Activated naive CD4-positive, alpha-beta T cell treated with anti-CD3 and anti-CD28 coated beads, Interleukin-2, amount 50 U/mL, for 24 hours (primary cell): ENCODE results near the gene STARD8.

Source experiments
- H3K27ac Mint-ChIP-seq: one replicate; pipeline ENCODE4 v1.8.0; 2021; ENCODE audit warnings: mild to moderate bottlenecking, mixed read lengths
- H3K27me3 Mint-ChIP-seq: one replicate; pipeline ENCODE4 v1.8.0; 2021; ENCODE audit warnings: mixed read lengths
- H3K36me3 Mint-ChIP-seq: one replicate; pipeline ENCODE4 v1.8.0; 2021; ENCODE audit warnings: mixed read lengths
- H3K4me1 Mint-ChIP-seq: one replicate; pipeline ENCODE4 v1.8.0; 2021; ENCODE audit warnings: mixed read lengths
- H3K4me3 Mint-ChIP-seq: one replicate; pipeline ENCODE4 v1.8.0; 2021; ENCODE audit warnings: mild to moderate bottlenecking, mixed read lengths
- H3K9me3 Mint-ChIP-seq: one replicate; pipeline ENCODE4 v1.8.0; 2021; ENCODE audit warnings: mixed read lengths

The STARD8 gene

DNA sequence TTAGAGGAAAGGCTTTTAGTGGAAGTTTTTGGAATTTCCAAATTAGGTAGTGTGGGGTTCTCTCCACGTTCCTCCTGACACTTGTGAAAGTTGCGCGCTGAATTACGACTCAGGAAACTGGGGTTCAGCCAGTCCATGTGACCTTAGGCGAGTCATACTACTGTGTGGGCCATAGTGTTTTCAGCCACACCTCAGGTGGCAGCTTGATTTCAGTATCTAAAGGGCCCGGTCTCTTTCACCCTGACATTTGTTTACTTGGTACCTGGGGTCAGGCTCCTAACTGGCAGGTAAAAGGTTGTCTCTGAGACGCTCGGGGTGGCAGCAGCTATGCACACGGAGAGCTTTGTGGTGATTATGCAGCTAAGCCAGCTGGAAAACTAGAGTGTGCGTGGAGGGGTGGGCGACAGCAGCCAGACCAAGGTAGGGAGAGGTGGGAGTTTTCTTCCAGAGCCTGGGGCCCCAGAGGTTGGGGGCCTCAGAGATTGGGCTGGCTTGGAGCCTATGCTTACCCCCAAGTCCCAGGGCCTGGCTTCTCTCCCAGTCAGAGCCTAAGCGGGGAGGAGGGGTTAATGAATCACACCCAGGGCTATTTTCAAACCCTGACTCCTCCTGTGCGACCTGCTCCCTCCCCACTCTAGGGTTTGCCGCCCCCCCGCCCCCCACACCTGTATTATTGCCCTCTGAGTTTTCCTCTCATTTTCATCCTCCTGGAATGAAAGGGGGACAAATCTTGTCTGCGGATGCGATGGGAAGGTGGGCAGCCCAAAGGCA, 47.2 kb downstream of the STARD8 start:
- Mint-ChIP-seq H3K27ac (no peak overlapping the region), H3K9me3 (no peaks in the 10 kb centered on the region)

DNA sequence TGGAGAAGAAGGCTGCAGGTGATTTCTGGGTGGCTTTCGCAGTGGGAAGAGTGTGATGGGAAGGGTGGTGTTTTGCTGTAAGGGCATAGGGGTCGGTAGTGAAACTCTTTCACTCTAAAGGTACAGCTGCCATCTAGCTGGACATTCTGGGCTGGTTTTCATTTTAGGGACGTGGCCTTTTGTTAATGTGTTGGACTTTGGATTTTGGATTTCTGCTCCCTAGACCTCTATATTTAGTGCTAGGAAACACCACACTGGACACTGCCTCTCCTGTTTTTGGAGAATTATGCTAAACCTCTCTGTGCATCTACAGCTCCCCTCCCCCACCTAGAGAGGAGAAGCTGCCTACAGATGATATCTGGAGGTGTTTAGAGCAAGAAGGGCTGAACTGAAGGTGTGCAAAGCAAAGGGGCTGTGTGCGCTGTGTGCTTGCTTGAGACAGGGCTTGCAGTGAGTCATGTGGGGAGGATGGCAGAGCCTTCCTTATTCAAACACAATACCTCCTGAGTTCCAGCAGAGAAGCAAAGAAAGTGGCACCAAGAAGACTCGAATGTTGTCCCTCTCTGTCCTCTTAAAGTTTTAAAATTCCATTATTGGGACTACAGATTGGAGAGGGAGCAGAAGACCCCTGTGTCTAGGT, 47.9 kb downstream of the STARD8 start:
- peaks cover 2% of the 10 kb centered on the region for H3K27me3 Mint-ChIP-seq
- no peaks in the 10 kb centered on the region for H3K4me1 Mint-ChIP-seq
- H3K9me3 Mint-ChIP-seq, result no peaks in the 10 kb centered on the region
- no peak overlapping the region for H3K27ac Mint-ChIP-seq
- H3K4me3 Mint-ChIP-seq, result no peak overlapping the region
- H3K36me3 Mint-ChIP-seq, result no peaks in the 10 kb centered on the region

More for the DNA sequence above, 47.2 kb downstream of the STARD8 start:
- peak overlapping the region; percentile 36 for H3K4me3 Mint-ChIP-seq
- no peaks in the 10 kb centered on the region for H3K36me3 Mint-ChIP-seq
- no peaks in the 10 kb centered on the region for H3K4me1 Mint-ChIP-seq
- H3K27me3 Mint-ChIP-seq, result peaks cover 4% of the 10 kb centered on the region

DNA sequence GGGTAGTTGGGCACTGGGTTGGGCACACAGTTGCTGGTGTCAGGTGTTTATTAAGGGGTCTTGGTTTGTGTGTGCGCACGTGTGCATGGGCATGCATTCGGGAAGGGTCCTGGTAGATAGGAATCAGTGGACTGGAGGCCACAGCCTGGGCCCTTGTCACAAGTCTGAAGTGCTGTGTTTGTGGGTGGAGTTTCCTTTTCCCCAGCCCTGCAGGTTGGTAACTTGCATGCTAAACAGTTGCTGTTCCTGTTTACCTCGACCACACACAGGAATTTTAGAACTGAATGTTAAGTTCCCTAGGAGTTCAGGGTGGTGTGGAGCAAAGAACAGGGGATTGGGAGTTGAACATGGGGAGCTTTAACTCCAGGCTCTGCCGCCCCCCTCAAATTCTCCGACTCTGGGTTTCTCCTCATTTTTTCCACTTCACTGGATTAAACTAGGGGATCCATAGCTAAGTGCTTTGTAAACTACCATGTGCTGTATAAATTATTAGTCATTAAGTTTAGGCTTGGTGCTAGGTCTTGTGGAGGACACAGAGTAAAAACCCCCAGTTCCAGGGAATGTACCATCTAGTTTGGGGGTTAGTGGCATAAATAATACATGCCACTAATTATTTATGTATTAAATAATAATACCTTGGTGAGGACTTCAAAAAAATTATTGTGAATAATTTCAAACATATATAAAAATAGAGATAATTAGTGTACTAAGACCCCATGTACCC, 49.0 kb downstream of the STARD8 start:
- Mint-ChIP-seq H3K27me3 (peaks cover 2% of the 10 kb centered on the region), H3K4me1 (no peaks in the 10 kb centered on the region), H3K9me3 (no peaks in the 10 kb centered on the region), H3K27ac (no peak overlapping the region), H3K36me3 (no peaks in the 10 kb centered on the region), H3K4me3 (no peak overlapping the region)

DNA sequence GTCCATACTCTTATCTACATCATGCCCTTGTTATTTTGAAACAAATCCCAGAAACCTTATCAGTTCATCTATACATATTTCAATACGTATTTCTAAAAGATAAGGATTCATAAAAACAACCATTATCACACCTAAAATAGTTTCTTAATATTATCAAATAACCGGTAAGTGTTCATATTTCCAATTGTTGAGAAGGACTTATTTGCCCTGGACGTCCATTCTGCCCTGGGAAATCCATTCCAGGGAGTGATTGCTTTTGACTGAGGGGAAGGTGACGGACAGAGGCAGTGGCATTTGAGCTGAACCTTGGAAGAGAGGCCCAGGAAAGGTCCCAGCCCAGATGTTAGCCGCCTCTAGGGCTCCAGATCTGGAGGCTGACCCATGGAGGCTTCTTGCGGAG, 49.6 kb downstream of the STARD8 start:
- H3K9me3 Mint-ChIP-seq, result no peaks in the 10 kb centered on the region
- no peak overlapping the region for H3K27ac Mint-ChIP-seq
- no peaks in the 10 kb centered on the region for H3K36me3 Mint-ChIP-seq
- no peaks in the 10 kb centered on the region for H3K4me1 Mint-ChIP-seq
- H3K27me3 Mint-ChIP-seq, result peaks cover 2% of the 10 kb centered on the region
- no peak overlapping the region for H3K4me3 Mint-ChIP-seq

DNA sequence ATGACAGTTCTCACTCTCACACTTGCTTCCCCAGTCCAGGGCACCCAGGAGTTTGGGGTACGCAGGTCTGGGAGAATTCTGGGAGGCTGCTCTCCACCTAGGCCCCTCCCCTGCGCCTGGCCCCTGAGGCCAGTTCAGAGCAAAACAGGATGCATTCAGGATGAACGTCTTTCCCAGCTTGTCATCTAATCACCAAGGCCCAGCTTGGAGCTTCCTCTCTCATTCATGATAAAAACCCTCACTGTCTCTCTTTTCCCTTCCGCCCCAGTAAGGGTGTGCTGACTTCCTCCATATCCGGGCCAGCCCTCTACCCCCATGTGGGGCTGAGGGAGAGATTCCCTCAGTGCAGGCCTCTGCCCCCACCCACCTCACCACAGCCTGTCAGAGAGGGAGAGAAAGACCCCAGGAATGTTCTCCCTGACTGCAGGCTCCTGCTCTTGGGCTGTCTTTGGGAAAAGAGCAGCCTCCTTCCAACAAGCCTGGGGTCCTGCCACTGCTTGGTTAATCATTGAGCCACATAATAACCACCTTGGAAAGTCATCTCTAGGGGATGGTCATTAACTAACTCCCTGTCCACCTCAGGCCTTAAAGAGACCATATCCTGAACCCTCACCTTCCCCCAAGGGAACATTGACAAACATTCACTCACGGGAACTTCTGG, 50.1 kb downstream of the STARD8 start:
- H3K9me3 Mint-ChIP-seq, result no peaks in the 10 kb centered on the region
- H3K36me3 Mint-ChIP-seq, result no peaks in the 10 kb centered on the region
- no peak overlapping the region for H3K4me3 Mint-ChIP-seq
- peaks cover 2% of the 10 kb centered on the region for H3K27me3 Mint-ChIP-seq
- H3K27ac Mint-ChIP-seq, result no peak overlapping the region
- no peaks in the 10 kb centered on the region for H3K4me1 Mint-ChIP-seq

DNA sequence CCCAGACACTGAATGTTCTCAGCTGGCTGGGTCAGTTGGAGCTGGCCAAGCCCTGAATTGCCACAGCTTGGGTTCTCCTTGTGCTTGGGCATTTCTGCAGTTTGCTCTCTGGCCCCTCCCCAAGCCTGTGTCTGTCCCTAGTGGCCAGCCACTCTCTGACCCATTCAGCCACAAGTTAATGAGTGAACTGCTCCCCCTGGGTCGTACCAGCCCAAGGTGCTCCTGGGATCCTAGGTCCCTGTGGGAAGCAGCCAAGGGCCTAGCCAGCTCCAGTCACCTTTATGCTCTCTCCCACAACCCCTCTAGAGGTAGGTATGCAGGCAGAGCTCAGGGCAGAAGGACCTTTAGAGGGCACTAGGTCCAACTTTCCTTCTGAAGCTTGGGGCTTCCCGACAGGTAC, 51.5 kb downstream of the STARD8 start:
- peaks cover 2% of the 10 kb centered on the region for H3K27me3 Mint-ChIP-seq
- no peaks in the 10 kb centered on the region for H3K4me1 Mint-ChIP-seq
- H3K36me3 Mint-ChIP-seq, result no peaks in the 10 kb centered on the region
- H3K4me3 Mint-ChIP-seq, result no peak overlapping the region
- H3K9me3 Mint-ChIP-seq, result no peaks in the 10 kb centered on the region
- H3K27ac Mint-ChIP-seq, result no peak overlapping the region

DNA sequence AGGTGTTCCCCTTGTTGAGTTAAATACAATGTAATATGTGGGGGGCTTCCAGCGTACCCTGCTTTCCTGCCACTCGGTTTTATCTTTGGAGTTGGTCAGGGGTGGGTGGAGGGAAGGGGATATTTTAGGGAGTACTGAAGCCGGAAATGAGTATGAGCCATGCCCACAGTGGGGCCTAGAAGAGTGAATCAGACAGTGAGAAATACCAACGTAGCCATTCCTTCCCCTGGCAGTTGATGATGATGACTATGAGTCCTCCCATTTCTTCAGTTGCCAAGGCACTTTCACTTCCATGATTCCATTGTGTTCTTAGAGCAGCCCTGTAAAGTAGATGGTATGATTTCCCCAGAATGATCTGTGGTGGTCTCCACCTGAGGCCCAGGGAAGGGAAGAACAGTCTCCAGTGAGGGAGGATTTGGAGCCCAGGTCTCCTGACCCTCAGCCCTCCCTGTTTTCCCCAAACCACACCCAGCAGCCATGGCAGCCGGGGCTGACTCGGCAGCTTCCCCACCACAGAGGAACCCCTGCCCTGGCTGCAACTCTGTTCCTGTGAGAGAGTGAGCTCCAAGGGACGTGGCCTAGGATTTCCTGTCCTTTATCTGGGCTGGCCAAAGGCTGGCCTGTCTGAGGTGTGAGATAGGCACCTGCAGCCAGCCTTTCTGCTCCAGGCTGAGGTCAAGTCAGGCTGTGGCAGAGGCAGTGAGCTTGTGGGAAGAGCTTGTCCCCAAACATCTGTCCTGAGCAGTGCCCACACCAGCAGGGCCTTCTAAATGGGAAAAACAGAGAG, 52.7 kb downstream of the STARD8 start:
- Mint-ChIP-seq H3K36me3 (no peaks in the 10 kb centered on the region), H3K27me3 (peaks cover under 1% of the 10 kb centered on the region), H3K9me3 (no peaks in the 10 kb centered on the region), H3K4me1 (no peaks in the 10 kb centered on the region), H3K4me3 (no peak overlapping the region), H3K27ac (no peak overlapping the region)

DNA sequence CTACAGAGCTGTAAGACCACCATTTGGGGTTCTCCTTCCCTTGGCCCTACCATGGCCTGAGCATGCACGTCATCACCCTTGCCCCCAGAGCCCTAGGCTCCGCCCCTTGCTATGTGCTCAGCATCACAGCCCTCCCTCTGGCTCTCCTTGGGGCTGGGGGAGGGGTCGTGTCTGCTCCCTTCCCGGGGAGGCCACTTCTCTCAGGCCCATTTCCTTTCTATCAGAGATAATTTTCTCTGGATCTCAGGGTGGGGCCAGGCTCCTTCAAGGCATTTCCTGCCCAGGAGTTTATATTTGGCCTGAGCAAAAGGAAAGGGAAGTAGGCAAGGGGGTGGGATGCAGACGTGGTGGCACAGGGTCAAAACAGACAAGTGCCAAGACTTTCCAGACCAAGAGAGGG, 55.9 kb downstream of the STARD8 start:
- Mint-ChIP-seq H3K36me3 (no peaks in the 10 kb centered on the region), H3K27ac (no peak overlapping the region), H3K4me3 (no peak overlapping the region), H3K9me3 (no peaks in the 10 kb centered on the region), H3K27me3 (no peaks in the 10 kb centered on the region), H3K4me1 (no peaks in the 10 kb centered on the region)

DNA sequence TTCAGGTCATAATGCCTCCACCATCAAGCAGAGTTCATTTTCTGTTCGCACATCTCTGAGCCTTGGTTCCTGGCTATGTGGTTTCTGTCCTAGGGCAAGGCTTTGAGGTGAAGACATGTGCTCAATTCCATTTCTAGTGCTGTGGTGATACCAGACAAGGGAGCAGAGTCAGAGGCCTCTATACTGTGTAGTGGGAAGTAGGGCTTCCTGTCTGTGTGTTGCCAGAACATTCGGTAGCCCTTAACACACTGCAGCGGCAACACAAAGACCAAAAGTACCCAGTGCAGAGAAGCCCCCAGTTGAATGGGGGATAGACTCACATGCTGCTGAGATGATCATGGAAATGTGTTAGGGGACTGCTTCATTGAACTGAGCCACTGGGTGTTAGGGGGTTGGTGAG, 56.4 kb downstream of the STARD8 start:
- H3K9me3 Mint-ChIP-seq, result no peaks in the 10 kb centered on the region
- no peaks in the 10 kb centered on the region for H3K4me1 Mint-ChIP-seq
- H3K4me3 Mint-ChIP-seq, result no peak overlapping the region
- H3K36me3 Mint-ChIP-seq, result no peaks in the 10 kb centered on the region
- H3K27me3 Mint-ChIP-seq, result no peaks in the 10 kb centered on the region
- H3K27ac Mint-ChIP-seq, result no peak overlapping the region

DNA sequence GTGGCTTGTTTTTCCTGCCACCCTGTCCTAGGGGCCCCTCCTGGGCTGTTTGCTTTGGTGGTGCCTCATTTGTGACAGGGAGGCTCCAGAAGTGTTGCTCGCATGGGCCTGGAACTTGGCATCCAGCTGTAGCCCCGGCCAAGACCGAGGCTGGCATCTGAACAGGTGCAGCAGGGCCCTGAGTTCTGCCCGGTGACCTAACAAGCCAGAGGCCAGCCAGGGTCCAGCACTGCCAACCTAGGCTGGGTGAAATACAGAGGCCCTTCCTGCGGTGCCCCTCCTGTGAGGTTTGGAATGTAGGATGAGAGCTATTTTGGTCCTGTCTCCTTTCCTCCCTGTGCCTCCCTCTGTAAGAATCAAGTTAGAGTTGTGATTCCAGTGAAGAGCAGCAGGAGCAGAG, 58.5 kb downstream of the STARD8 start:
- Mint-ChIP-seq H3K27me3 (no peaks in the 10 kb centered on the region), H3K4me1 (no peaks in the 10 kb centered on the region), H3K27ac (no peak overlapping the region), H3K36me3 (no peaks in the 10 kb centered on the region), H3K4me3 (no peak overlapping the region), H3K9me3 (no peaks in the 10 kb centered on the region)

DNA sequence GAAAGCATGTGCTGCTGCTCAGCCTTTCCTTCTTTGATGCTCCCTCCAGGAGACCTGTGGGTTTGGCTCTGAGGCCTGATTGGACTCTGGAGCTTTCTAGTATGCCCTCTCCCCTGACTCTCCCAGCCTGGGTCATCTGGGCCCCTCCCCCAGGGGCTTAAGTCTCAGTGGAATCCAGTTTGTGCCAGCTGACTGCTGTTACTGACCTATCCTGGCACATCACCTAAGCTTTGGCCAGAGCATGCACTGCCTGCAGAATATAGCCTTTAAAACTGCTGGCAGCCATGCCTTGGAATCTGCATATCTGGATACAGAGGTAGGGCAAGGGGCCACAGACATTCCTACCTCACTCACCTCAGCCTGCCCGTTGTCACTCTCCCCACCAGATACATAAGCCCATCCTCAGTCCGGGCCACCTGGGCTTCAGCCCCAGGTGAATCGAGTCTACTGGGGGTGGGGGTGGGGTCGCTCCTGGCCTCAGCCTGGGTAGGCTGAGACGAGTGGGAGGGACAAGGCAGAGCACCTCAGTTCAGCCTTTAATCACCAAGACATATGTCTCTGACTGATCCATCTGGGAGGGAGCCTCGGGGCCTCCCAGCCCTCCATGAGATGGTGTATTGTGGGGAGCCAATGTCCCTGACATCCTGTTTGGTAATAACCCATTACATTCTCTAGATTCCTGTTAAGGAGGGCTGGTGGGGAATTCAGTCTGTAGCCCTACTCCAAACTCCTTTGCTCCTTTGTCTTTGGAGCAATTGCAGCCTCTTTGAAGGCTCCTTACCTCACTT, 61.2 kb downstream of the STARD8 start:
- H3K4me1 Mint-ChIP-seq, result no peaks in the 10 kb centered on the region
- H3K27ac Mint-ChIP-seq, result no peak overlapping the region
- no peaks in the 10 kb centered on the region for H3K36me3 Mint-ChIP-seq
- H3K9me3 Mint-ChIP-seq, result no peaks in the 10 kb centered on the region
- H3K27me3 Mint-ChIP-seq, result no peaks in the 10 kb centered on the region
- H3K4me3 Mint-ChIP-seq, result no peak overlapping the region

DNA sequence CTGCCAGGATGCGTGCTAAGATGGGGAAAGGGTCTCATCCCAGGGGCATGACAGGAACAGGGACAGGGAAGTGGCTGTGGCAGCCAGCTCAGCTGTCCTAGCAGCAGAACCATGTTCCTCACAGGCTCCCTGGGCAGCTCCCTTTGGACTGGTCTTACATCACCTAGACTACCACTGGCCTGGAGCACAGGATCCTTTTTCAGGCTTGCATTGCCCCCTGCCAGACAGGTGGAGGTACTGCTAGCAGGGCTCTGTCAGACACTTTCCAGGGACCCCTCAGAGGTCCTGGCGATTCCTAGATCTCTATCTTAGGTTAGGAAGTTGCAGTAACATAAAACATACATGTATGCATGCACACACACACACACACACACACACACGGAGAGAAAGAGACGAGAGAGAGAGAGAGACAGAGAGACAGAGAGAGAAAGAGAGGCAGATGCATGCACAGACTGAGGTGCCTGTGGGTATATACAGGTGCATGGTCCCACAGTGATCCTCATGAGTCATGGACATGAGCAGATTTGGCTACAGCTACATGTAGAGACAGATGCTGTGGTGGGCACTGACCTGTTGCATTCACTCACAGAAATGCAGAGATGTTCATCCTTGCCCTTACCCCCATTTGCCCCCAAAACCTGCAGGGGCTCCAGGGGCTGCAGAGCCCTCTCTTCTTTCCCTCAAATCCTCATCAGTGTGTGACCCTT, 63.6 kb downstream of the STARD8 start:
- Mint-ChIP-seq H3K9me3 (no peaks in the 10 kb centered on the region), H3K27ac (no peak overlapping the region), H3K4me3 (no peak overlapping the region), H3K4me1 (no peaks in the 10 kb centered on the region), H3K36me3 (no peaks in the 10 kb centered on the region), H3K27me3 (no peaks in the 10 kb centered on the region)

DNA sequence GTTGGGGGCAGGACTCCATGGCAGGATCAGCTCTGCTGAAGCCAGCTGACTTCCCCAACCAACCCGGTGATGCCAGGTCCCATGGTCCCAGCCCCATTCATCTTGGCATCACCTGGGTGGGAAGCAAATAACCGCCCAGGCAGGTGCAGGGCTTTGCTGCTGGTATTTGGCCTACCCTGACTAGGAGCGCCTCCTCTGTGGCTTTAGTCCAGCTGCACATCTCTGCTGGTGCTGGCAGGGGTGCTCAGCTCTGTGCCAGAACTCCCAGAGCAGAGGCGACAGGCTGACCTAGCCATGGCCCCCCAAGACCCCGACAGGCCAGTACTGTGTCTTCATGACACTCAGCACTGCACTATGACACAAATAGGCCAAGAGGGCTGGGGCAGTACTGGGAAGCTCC, 64.4 kb downstream of the STARD8 start:
- Mint-ChIP-seq H3K27me3 (no peaks in the 10 kb centered on the region), H3K4me1 (no peaks in the 10 kb centered on the region), H3K27ac (no peak overlapping the region), H3K9me3 (no peaks in the 10 kb centered on the region), H3K36me3 (no peaks in the 10 kb centered on the region), H3K4me3 (no peak overlapping the region)

DNA sequence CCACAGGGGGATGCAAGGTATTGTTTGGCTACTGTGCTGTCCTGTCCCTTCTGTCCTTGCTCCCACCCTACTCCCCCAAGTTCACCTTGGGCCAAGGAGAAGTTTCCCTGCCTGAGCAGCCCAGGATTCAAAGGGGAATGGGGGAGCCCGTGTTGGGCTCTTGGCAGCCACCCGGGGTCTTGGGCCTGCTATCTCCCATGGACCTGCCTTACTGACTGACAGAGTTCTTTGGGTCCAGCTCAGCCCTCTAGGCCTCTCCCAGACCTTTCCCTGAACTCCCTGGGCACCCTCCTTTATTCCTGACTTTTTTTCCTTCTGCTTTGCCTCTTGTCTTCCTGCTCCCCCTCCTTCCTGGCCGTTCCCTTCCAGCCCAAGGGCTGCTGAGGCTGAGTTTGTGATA, 67.4 kb downstream of the STARD8 start:
- H3K9me3 Mint-ChIP-seq, result no peaks in the 10 kb centered on the region
- H3K27me3 Mint-ChIP-seq, result no peaks in the 10 kb centered on the region
- no peaks in the 10 kb centered on the region for H3K36me3 Mint-ChIP-seq
- no peak overlapping the region for H3K4me3 Mint-ChIP-seq
- no peak overlapping the region for H3K27ac Mint-ChIP-seq
- H3K4me1 Mint-ChIP-seq, result no peaks in the 10 kb centered on the region
